ENCODE results near the gene PRR20G. TPM values are rescaled to one million over a fixed set of nuclear protein-coding genes. Genes with fewer than 3 reads are reported as not detected.

Gene PRR20G
- polyA plus RNA-seq, 3 donors = not detected

DNA sequence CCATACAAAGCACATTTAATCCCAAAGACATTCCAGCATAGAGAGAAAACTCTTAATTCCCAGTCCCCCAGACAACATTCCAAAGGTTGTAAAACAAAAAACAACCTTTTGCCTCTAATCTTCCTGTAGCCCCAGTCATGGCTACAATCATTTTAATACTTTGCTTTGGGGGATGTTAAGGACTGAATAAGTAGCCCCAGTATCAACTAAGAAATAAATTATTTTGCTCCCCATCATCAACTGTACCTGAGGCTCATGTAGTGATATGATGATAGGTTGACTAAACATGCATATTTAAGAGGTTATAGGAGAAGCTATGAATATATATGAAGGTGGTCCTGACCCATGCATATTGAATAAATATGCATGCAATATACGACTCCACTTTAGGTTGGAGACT, 40.6 kb downstream of the PRR20G start:
- TF ChIP-seq, protein P1, sequence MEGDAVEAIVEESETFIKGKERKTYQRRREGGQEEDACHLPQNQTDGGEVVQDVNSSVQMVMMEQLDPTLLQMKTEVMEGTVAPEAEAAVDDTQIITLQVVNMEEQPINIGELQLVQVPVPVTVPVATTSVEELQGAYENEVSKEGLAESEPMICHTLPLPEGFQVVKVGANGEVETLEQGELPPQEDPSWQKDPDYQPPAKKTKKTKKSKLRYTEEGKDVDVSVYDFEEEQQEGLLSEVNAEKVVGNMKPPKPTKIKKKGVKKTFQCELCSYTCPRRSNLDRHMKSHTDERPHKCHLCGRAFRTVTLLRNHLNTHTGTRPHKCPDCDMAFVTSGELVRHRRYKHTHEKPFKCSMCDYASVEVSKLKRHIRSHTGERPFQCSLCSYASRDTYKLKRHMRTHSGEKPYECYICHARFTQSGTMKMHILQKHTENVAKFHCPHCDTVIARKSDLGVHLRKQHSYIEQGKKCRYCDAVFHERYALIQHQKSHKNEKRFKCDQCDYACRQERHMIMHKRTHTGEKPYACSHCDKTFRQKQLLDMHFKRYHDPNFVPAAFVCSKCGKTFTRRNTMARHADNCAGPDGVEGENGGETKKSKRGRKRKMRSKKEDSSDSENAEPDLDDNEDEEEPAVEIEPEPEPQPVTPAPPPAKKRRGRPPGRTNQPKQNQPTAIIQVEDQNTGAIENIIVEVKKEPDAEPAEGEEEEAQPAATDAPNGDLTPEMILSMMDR (IDR thresholded peaks at IDR 0.05) = no peak
- DNase-seq = no peak
- WGBS (ENCODE audit: insufficient coverage) = 100% methylated on average over 1 of the region's 1 CpG
- Mint-ChIP-seq H3K27me3 (ENCODE audit: low read depth in 3 of 3) (peaks cover 0 to 3% (median 0%) of the 10 kb centered on the region in 3 donors), H3K36me3 (no peaks in the 10 kb centered on the region), H3K4me3 (no peak overlapping the region), H3K27ac (no peak overlapping the region), H3K4me1 (no peaks in the 10 kb centered on the region), H3K9me3 (peaks cover 15 to 60% (median 41%) of the 10 kb centered on the region in 7 donors)
- peaks cover 36 to 46% of the 10 kb centered on the region in 2 donors for H3K9me3 ChIP-seq (replicated peaks in 1 of 2; ENCODE audit: control insufficient read depth in 1 of 2, insufficient read depth in 1 of 2, low read length in 2 of 2)
- H4K20me1 ChIP-seq (ENCODE audit: insufficient read depth, low read length) = no peaks in the 10 kb centered on the region
- H3K9ac ChIP-seq (ENCODE audit: insufficient read depth, low read length, poor library complexity, severe bottlenecking) = no peak overlapping the region
- H3K27me3 ChIP-seq (ENCODE audit: control insufficient read depth in 2 of 2, insufficient read depth in 2 of 2, low read length in 2 of 2) = no peaks in the 10 kb centered on the region
- no peak overlapping the region for H3K4me3 ChIP-seq (replicated peaks in 1 of 3; ENCODE audit: low read depth in 2 of 3, low read length in 3 of 3)
- H2AFZ ChIP-seq (ENCODE audit: insufficient read depth, low read depth, low read length, poor library complexity, severe bottlenecking) = no peak overlapping the region
- H3K4me1 ChIP-seq (ENCODE audit: control insufficient read depth in 1 of 2, insufficient read depth in 2 of 2, low read length in 2 of 2) = no peaks in the 10 kb centered on the region
- H3K4me2 ChIP-seq (replicated peaks; ENCODE audit: extremely low read depth, low read length, poor library complexity, severe bottlenecking) = no peak overlapping the region
- no peak overlapping the region for H3K27ac ChIP-seq (ENCODE audit: low read depth in 1 of 2, low read length in 2 of 2)
- no peaks in the 10 kb centered on the region for H3K36me3 ChIP-seq (replicated peaks in 1 of 2; ENCODE audit: control insufficient read depth in 1 of 2, insufficient read depth in 2 of 2, low read length in 2 of 2)
- H3K79me2 ChIP-seq (ENCODE audit: insufficient read depth, low read length) = no peaks in the 10 kb centered on the region
- intact Hi-C loops (cut with micrococcal nuclease) = no loop called here

DNA sequence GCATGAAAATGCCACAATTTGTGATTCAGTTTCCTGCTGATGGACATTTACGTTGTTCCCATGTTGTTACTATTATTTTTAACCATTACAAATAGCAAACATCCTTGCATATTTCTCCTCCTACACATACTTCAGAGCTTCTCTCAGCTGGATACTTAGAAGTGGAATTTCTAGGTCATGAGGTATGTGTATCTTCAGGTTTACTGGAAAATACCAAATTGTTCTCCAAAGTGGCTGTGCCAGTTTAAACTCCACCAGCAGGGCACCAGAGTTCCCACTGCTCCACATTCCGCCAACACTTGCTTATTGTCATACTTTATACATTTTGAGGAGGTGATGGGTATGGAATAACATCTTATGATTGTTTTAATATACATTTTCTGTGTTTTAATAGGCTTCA, 49.2 kb downstream of the PRR20G start:
- Mint-ChIP-seq H3K27me3 (ENCODE audit: low read depth in 3 of 3) (peaks cover 2 to 3% (median 2%) of the 10 kb centered on the region in 3 donors), H3K4me3 (no peak overlapping the region), H3K9me3 (peaks cover 4 to 16% (median 13%) of the 10 kb centered on the region in 7 donors), H3K27ac (no peak overlapping the region), H3K4me1 (no peaks in the 10 kb centered on the region), H3K36me3 (no peaks in the 10 kb centered on the region)
- no peaks in the 10 kb centered on the region for H3K27me3 ChIP-seq (ENCODE audit: control insufficient read depth in 2 of 2, insufficient read depth in 2 of 2, low read length in 2 of 2)
- no peak for DNase-seq
- H3K27ac ChIP-seq (ENCODE audit: low read depth in 1 of 2, low read length in 2 of 2) = no peak overlapping the region
- H3K4me3 ChIP-seq (replicated peaks in 1 of 3; ENCODE audit: low read depth in 2 of 3, low read length in 3 of 3) = no peak overlapping the region
- no peak overlapping the region for H3K4me2 ChIP-seq (replicated peaks; ENCODE audit: extremely low read depth, low read length, poor library complexity, severe bottlenecking)
- H3K9me3 ChIP-seq (replicated peaks in 1 of 2; ENCODE audit: control insufficient read depth in 1 of 2, insufficient read depth in 1 of 2, low read length in 2 of 2) = peaks cover 8 to 15% of the 10 kb centered on the region in 2 donors
- no CpG with 5 or more reads among the region's 2 CpGs for WGBS (ENCODE audit: insufficient coverage)
- no peak overlapping the region for H2AFZ ChIP-seq (ENCODE audit: insufficient read depth, low read depth, low read length, poor library complexity, severe bottlenecking)
- no peaks in the 10 kb centered on the region for H3K4me1 ChIP-seq (ENCODE audit: control insufficient read depth in 1 of 2, insufficient read depth in 2 of 2, low read length in 2 of 2)
- H3K79me2 ChIP-seq (ENCODE audit: insufficient read depth, low read length) = no peaks in the 10 kb centered on the region
- H4K20me1 ChIP-seq (ENCODE audit: insufficient read depth, low read length) = no peaks in the 10 kb centered on the region
- TF ChIP-seq, protein P1 (IDR thresholded peaks at IDR 0.05) = no peak
- H3K36me3 ChIP-seq (replicated peaks in 1 of 2; ENCODE audit: control insufficient read depth in 1 of 2, insufficient read depth in 2 of 2, low read length in 2 of 2) = no peaks in the 10 kb centered on the region
- H3K9ac ChIP-seq (ENCODE audit: insufficient read depth, low read length, poor library complexity, severe bottlenecking) = no peak overlapping the region
- intact Hi-C loops (cut with micrococcal nuclease) = no loop called here

Measured in CD14-positive monocyte (primary cell).